Nephron progenitor cell (in vitro differentiated cells): ENCODE results near the gene ZFP36L1.

ENCODE experiments used
- DNase-seq: peaks from one replicate; pipeline ENCODE4 v3.0.0; 2021
- H3K27ac Mint-ChIP-seq: 2 replicates; pipeline ENCODE4 v1.8.0; 2021; ENCODE audit warnings: mild to moderate bottlenecking, moderate library complexity, mixed read lengths
- H3K27me3 Mint-ChIP-seq: 2 replicates; pipeline ENCODE4 v1.8.0; 2021; ENCODE audit warnings: mild to moderate bottlenecking, low read depth, mixed read lengths; ENCODE audit not compliant: poor library complexity
- H3K36me3 Mint-ChIP-seq: 2 replicates; pipeline ENCODE4 v1.8.0; 2021; ENCODE audit warnings: low read depth, mixed read lengths
- H3K4me1 Mint-ChIP-seq: 2 replicates; pipeline ENCODE4 v1.8.0; 2021; ENCODE audit warnings: mixed read lengths
- H3K4me3 Mint-ChIP-seq: 2 replicates; pipeline ENCODE4 v1.8.0; 2021; ENCODE audit warnings: mild to moderate bottlenecking, moderate library complexity, mixed read lengths
- H3K9me3 Mint-ChIP-seq: 2 replicates; pipeline ENCODE4 v1.8.0; 2021; ENCODE audit warnings: mild to moderate bottlenecking, moderate library complexity, mixed read lengths
- TF ChIP-seq, protein P1 (sequence below): fragments of 200-600 bp; sonication (generic); IDR thresholded peaks from 2 replicates; pipeline ENCODE4 v1.5.0; 2021; ENCODE audit warnings: antibody characterized with exemption

ZFP36L1 gene

DNA sequence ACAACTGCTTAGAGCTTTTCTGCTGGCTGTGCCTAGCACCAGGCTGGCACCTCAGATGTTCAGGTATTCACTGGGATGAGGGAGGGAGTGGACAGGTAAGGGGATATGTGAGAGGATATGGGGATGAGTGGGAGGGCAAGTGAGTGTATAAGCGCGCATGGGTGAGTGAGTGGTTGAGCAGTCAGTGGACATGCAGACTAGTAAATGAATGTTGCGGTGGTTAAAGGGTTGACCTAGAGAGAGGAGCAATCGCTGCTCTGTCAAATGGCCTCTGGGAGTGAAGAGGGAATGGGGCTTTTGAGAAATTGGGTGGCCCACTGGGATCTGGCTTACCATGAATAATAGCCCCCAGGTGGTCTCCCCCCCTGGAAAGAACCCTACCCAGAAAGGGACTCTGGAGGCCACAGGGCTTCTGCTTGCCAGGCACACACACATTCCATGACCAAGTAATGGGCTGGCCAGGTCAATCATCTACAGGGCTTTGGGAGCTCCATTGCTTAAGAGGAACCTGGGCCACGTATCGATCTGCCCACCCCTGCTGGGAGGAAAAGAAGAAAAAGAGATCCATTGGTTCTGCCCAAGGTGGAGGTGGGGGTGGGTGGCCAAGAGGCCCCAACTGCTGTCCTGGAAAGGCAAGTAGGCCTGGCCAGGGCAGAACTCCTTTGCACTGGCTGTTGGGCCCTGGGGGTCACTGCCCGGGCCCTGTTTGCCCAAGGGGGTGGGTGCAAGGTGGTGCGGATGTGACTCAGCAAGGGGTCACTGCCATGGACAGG is 30.8 kb upstream of the ZFP36L1 start:
- Mint-ChIP-seq H3K4me3 (no peak overlapping the region), H3K4me1 (peaks cover 40% of the 10 kb centered on the region), H3K36me3 (no peaks in the 10 kb centered on the region), H3K27ac (peak overlapping the region; percentile 33), H3K9me3 (no peaks in the 10 kb centered on the region), H3K27me3 (no peaks in the 10 kb centered on the region)
- TF ChIP-seq, protein P1, sequence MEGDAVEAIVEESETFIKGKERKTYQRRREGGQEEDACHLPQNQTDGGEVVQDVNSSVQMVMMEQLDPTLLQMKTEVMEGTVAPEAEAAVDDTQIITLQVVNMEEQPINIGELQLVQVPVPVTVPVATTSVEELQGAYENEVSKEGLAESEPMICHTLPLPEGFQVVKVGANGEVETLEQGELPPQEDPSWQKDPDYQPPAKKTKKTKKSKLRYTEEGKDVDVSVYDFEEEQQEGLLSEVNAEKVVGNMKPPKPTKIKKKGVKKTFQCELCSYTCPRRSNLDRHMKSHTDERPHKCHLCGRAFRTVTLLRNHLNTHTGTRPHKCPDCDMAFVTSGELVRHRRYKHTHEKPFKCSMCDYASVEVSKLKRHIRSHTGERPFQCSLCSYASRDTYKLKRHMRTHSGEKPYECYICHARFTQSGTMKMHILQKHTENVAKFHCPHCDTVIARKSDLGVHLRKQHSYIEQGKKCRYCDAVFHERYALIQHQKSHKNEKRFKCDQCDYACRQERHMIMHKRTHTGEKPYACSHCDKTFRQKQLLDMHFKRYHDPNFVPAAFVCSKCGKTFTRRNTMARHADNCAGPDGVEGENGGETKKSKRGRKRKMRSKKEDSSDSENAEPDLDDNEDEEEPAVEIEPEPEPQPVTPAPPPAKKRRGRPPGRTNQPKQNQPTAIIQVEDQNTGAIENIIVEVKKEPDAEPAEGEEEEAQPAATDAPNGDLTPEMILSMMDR, result no peak
- DNase-seq, result no peak

DNA sequence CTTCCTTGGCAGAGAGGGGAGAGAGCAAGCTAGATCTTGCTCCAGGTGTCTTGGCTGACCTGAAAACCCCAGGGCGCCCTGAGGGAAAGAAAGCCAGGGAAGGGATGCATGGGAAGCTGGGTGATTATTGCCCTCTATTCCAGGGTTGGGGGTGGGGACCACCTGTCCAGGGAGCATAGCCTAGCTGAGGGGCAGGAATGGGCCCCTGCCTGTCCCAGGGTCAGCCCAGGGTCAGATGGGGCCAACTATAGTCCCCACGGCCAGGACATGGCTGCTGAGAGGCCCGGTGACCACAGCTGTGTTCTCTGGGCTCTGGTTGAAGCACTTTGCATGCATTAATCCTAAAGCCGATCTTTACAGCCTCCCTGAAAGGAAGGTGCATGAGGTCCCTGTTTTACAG is 30.1 kb upstream of the ZFP36L1 start:
- Mint-ChIP-seq H3K4me1 (peaks cover 40% of the 10 kb centered on the region), H3K27ac (no peak overlapping the region), H3K4me3 (no peak overlapping the region), H3K36me3 (no peaks in the 10 kb centered on the region), H3K27me3 (no peaks in the 10 kb centered on the region), H3K9me3 (no peaks in the 10 kb centered on the region)
- DNase-seq, result no peak
- TF ChIP-seq, protein P1, result no peak

DNA sequence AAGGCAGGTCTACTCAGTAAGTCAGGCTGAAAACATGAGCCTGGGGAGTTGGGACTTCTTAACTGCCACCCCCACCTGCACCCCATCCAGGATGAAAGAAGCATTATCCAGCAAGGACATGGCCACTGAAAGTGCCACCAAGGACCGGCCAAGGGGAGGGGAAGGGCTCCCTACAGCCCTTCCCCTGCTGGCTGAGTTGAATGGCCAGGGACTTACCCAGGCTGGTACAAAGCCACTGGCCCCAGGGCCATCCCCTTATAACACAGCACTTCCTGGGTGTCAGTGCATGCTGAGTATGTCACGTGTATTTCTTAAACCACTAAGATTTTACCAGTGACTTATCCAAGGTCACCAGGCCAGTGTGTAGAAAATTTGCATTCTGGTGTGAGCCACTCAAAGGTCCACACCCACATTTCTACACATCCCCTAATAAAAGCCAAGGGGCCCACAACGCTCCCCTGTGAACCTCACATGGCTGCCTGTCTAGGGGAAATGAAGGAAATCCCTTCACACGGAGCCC is 29.3 kb upstream of the ZFP36L1 start:
- TF ChIP-seq, protein P1, result no peak
- Mint-ChIP-seq H3K4me1 (peaks cover 44% of the 10 kb centered on the region), H3K27me3 (no peaks in the 10 kb centered on the region), H3K27ac (no peak overlapping the region), H3K9me3 (no peaks in the 10 kb centered on the region), H3K36me3 (no peaks in the 10 kb centered on the region), H3K4me3 (no peak overlapping the region)
- no peak for DNase-seq

DNA sequence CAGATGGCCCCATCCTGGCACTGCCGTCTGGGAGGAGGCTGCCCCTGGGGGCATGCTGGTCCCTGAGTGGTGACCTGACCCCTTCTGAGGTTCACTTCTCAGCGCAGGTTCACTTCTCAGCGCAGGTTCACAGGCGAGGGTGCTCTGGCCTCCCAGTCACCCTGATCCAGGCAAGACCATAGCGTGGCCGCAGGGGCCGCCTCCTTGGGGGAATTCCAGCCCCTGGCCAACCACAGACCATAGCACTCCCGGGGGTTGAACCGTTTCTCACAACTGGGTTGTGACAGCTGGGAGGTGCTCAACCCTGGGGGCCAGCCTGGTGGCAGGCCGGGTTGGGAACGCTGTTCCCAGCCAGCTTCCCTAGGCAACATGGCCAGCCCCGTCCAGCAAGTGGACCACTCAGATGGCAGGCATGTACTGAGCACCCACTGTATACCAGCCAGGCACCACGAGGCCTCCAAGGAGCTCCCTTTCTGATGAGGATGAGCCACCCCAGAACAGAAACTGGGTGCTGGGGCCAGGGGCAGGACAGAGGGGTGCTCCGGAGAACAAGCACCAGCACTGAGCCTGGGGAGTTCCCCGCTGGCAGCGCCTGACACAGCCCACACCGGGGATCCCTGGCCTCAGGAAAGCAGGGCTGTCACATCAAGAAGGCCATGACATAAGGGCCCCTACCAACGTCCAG is 28.3 kb upstream of the ZFP36L1 start:
- DNase-seq, result no peak
- H3K4me3 Mint-ChIP-seq, result no peak overlapping the region

DNA sequence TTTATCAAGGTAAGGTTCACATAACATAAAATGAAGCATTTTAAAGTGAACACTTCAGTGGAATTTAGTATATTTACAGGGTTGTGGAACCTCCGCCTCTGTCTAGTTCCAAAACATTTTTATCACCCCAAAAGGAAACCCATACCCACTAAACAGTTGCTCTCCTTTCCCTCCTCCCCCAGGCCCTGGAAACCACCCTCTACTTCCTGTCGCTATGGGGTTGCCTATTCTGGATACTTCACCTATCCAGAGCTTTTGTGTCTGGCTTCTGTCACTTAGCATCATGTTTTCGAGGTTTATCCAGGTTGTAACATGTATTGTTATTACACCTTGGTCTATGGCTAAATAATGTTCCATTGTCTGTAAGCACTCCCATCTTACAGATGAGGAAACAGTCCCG is 27.7 kb upstream of the ZFP36L1 start:
- no peak overlapping the region for H3K4me3 Mint-ChIP-seq
- H3K4me1 Mint-ChIP-seq, result peaks cover 56% of the 10 kb centered on the region
- DNase-seq, result no peak
- no peaks in the 10 kb centered on the region for H3K9me3 Mint-ChIP-seq
- H3K27ac Mint-ChIP-seq, result peak overlapping the region; percentile 71
- TF ChIP-seq, protein P1, result no peak
- no peaks in the 10 kb centered on the region for H3K27me3 Mint-ChIP-seq
- H3K36me3 Mint-ChIP-seq, result no peaks in the 10 kb centered on the region

More for the DNA sequence above, 28.3 kb upstream of the ZFP36L1 start:
- TF ChIP-seq, protein P1, result no peak
- Mint-ChIP-seq H3K4me1 (peaks cover 50% of the 10 kb centered on the region), H3K36me3 (no peaks in the 10 kb centered on the region), H3K9me3 (no peaks in the 10 kb centered on the region), H3K27ac (peak overlapping the region; percentile 71), H3K27me3 (no peaks in the 10 kb centered on the region)
